ENCODE results near the gene DEPDC5.
A peak's percentile ranks its signal among the peaks of the same experiment; 100 is the strongest.

Gene DEPDC5

DNA sequence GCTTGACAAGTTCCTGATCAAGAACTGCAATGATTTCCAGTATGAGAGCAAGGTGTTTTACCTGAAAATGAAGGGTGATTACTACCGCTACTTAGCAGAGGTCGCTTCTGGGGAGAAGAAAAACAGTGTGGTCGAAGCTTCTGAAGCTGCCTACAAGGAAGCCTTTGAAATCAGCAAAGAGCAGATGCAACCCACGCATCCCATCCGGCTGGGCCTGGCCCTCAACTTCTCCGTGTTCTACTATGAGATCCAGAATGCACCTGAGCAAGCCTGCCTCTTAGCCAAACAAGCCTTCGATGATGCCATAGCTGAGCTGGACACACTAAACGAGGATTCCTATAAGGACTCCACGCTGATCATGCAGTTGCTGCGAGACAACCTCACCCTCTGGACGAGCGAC is 202.5 kb downstream of the DEPDC5 start:
- peak in 4 of 10 donors; percentile 32 to 84 (median 78) for DNase-seq
- intact Hi-C loops (cut with DNase I): no loop called here

Measured in posterior cingulate gyrus (tissue), 11 donors.